Measurements from ENCODE around the gene MMP24OS.
A peak's percentile ranks its signal among the peaks of the same experiment; 100 is the strongest.

MMP24OS gene

DNA sequence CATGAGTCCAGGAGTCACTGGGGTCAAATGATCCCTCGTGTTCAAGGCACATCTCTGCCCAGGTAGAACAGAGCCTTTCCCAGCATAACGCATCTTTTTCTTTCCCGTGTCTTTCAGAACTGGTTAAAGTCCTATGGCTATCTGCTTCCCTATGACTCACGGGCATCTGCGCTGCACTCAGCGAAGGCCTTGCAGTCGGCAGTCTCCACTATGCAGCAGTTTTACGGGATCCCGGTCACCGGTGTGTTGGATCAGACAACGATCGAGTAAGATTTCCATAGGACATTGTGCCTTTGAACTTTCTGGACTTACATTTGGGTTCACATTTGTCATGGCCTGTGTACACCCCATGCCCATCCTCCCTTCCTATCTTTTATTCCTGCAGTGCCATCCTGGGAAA is 31.2 kb downstream of the MMP24OS start:
- Mint-ChIP-seq H3K9me3 (no peaks in the 10 kb centered on the region), H3K4me3 (no peak overlapping the region), H3K36me3 (ENCODE audit: low read depth) (no peaks in the 10 kb centered on the region), H3K4me1 (ENCODE audit: low read depth) (peaks cover 11% of the 10 kb centered on the region), H3K27ac (no peak overlapping the region), H3K27me3 (no peaks in the 10 kb centered on the region)
- intact Hi-C loops (cut with micrococcal nuclease), result no loop called here

DNA sequence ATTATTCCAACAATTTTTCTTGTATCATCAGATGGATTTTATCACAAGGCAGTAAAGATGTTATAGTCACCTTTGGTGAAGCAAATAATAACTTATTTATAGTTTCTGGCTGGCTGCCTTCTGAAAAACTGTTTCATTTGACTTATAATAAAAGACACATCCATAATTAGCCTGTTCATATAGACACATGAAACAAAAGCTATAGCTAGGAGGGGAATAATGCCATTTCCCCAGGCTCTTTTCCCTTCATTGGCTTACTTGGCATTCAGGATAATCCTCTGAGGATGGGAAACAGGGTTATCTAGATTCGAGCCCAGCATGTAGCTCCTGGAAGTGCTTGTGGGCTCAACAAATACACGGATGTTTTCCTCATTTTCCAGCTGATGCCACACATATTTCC is 33.9 kb downstream of the MMP24OS start:
- H3K36me3 Mint-ChIP-seq (ENCODE audit: low read depth), result no peaks in the 10 kb centered on the region
- H3K4me3 Mint-ChIP-seq, result no peak overlapping the region
- intact Hi-C loops (cut with micrococcal nuclease), result no loop called here

DNA sequence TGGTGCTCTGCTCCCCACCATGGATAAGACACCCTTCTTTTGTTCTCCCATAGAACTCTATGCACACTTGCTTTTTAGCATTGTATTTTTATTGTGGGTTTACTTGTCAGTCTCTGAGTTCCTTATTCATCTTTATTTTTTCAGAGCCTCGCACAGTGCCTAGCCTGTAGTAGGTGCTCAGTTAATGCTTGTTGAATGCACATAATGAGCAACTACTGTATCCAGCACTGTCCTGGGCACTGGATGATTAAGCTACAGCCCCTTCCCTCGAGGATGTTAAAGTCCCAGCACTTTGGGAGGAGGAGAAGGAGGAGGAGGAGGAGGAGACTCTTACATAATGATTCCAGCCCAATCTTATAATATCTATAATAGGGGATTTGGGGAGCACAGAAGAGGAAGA is 34.6 kb downstream of the MMP24OS start:
- no peaks in the 10 kb centered on the region for H3K9me3 Mint-ChIP-seq
- no peak overlapping the region for H3K4me3 Mint-ChIP-seq
- peaks cover 18% of the 10 kb centered on the region for H3K4me1 Mint-ChIP-seq (ENCODE audit: low read depth)
- intact Hi-C loops (cut with micrococcal nuclease), result no loop called here
- H3K27me3 Mint-ChIP-seq, result no peaks in the 10 kb centered on the region
- no peaks in the 10 kb centered on the region for H3K36me3 Mint-ChIP-seq (ENCODE audit: low read depth)
- H3K27ac Mint-ChIP-seq, result no peak overlapping the region

More for the DNA sequence above, 33.9 kb downstream of the MMP24OS start:
- Mint-ChIP-seq H3K27ac (no peak overlapping the region), H3K9me3 (no peaks in the 10 kb centered on the region), H3K4me1 (ENCODE audit: low read depth) (peaks cover 11% of the 10 kb centered on the region), H3K27me3 (no peaks in the 10 kb centered on the region)

DNA sequence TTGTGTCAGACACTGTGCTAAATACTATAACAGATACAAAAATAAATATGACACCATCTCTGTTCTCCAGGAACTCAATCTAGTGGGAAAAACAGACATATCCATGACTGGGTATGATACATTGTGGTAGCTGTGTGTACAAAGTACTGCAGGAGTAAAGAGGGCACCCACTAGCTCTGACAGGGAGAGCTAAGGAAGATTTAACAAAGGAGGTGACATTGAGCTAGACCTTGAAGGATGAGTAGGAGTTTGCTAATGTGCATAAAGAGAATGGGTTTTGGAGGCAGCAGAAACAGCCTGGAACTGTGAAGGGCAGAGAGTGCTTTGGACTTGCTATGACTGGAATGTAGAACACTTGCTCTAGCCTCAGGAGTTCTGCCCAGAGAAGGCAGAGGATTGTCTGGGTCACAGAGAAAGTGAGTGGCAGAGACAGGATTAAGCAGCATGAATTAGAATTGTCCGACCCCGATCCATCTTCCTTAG is 37.1 kb downstream of the MMP24OS start:
- no peaks in the 10 kb centered on the region for H3K27me3 Mint-ChIP-seq
- H3K36me3 Mint-ChIP-seq (ENCODE audit: low read depth), result peaks cover 16% of the 10 kb centered on the region
- peaks cover 23% of the 10 kb centered on the region for H3K4me1 Mint-ChIP-seq (ENCODE audit: low read depth)
- H3K27ac Mint-ChIP-seq, result no peak overlapping the region
- H3K9me3 Mint-ChIP-seq, result no peaks in the 10 kb centered on the region
- no peak overlapping the region for H3K4me3 Mint-ChIP-seq
- intact Hi-C loops (cut with micrococcal nuclease), result no loop called here

DNA sequence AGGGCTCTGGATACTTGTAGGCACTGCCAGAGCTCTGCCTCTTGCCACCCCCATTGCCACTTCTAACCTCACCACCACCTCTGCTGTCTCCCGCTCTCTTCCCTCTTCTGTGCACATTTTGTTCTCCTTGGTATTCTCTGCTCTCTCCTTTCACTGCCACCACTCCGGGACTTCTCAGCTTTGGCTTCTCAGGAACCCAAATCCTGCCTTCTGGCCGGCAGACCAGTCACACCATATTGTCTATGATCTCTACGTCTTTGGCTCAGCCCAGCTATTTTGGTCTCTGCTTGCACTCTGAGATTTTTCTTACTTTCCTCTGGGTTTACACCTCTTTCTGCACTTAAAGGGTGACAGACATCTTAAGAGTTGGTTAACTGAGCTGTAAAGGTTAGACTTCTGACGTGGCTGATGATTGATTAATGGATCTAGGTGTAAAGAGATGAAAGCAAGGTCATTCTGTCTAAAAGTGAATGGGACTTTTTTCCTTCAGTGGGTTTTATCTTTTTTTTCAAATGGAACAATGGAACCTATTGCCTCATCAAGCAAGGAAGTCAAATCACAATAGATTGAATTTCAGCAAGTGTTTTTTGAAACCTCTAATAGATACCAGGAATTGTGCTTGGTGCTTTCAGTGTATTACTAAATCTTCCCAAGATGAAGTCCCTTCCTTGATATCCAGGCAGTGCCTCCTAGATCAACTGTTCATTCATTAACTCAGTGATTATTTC is 37.7 kb downstream of the MMP24OS start:
- Mint-ChIP-seq H3K4me1 (ENCODE audit: low read depth) (peaks cover 23% of the 10 kb centered on the region), H3K27me3 (no peaks in the 10 kb centered on the region), H3K9me3 (no peaks in the 10 kb centered on the region), H3K4me3 (no peak overlapping the region), H3K36me3 (ENCODE audit: low read depth) (peaks cover 22% of the 10 kb centered on the region), H3K27ac (no peak overlapping the region)
- intact Hi-C loops (cut with micrococcal nuclease), result no loop called here

DNA sequence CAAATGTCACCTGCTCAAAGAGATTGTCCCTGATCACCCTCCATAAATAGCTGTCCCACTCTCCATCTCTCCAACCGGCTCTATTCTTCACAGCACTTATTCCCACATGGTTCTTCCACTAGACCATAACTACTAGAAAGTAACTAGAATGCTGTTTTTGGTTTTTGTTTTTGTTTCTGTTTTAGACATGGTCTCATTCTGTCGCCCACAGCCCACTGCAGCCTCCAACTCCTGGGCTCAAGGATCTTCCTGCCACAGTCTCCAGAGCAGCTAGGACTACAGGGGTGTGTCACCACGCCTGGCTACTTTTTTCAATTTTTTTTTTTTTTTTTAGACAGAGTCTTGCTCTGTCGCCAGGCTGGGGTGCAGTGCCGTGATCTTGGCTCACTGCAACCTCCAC is 39.2 kb downstream of the MMP24OS start:
- intact Hi-C loops (cut with micrococcal nuclease), result no loop called here
- Mint-ChIP-seq H3K4me1 (ENCODE audit: low read depth) (peaks cover 23% of the 10 kb centered on the region), H3K4me3 (no peak overlapping the region), H3K27ac (no peak overlapping the region), H3K27me3 (no peaks in the 10 kb centered on the region), H3K9me3 (no peaks in the 10 kb centered on the region), H3K36me3 (ENCODE audit: low read depth) (peaks cover 33% of the 10 kb centered on the region)

DNA sequence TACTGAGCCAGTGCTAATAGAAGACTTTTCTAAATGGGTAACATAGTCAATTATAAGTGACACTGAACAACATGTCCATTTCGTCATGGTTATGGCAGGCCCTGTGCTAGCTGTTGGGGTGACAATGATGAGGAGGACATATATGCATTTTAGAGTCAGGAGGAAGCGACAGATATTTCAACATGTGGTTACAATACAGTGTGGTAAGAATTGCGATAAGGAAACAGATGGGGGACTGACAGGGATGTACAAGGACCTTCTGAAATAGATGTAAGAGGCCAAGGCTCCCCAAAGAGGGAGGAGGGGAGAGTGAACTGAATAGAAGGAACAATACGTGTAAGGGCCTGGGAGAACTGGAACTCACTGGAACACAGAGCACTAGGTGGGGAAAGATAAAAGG is 39.8 kb downstream of the MMP24OS start:
- H3K9me3 Mint-ChIP-seq, result no peaks in the 10 kb centered on the region
- H3K36me3 Mint-ChIP-seq (ENCODE audit: low read depth), result peaks cover 34% of the 10 kb centered on the region
- H3K4me3 Mint-ChIP-seq, result no peak overlapping the region
- peaks cover 23% of the 10 kb centered on the region for H3K4me1 Mint-ChIP-seq (ENCODE audit: low read depth)
- intact Hi-C loops (cut with micrococcal nuclease), result no loop called here
- no peaks in the 10 kb centered on the region for H3K27me3 Mint-ChIP-seq
- H3K27ac Mint-ChIP-seq, result no peak overlapping the region

DNA sequence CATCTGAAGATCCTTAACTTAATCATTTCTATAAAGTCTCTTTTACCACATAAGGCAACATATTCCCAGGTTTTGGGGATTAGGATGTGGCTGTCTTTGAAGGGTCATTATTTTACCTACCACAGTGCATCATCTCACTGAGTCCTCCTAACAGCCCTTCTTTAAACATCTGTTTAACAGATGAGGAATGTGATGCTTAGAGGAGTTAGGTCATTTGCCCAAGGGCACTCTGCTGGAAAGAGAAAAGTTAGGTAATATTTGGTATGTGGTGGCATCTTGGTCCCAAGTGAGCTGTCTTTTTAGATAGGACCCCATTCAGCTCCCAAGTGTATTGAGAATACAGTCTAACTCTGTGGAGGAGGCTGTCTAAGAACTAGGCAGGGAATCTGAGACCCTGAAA is 40.4 kb downstream of the MMP24OS start:
- H3K4me3 Mint-ChIP-seq, result no peak overlapping the region
- no peaks in the 10 kb centered on the region for H3K27me3 Mint-ChIP-seq
- H3K36me3 Mint-ChIP-seq (ENCODE audit: low read depth), result peaks cover 36% of the 10 kb centered on the region
- no peaks in the 10 kb centered on the region for H3K9me3 Mint-ChIP-seq
- no peak overlapping the region for H3K27ac Mint-ChIP-seq
- peaks cover 23% of the 10 kb centered on the region for H3K4me1 Mint-ChIP-seq (ENCODE audit: low read depth)
- intact Hi-C loops (cut with micrococcal nuclease), result no loop called here

DNA sequence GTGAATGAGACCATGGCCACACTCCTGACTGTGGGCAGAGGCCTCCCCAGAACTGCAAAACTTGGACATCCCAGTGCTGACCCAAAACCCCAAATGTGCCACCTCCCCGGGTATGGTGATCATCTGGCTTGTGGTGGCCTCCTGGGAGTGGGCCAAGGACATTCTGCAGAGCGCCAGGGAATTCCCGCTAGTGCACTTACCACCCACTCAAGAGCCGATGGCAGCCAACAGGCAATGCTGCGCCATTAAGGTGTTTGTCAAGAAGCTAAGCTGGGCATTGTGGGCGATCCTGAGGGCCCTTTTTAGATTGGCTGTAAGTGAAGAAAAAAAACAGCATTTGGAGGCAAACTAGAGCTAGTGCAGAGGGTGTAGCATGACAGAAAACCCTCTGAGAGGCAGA is 42.0 kb downstream of the MMP24OS start:
- Mint-ChIP-seq H3K9me3 (no peaks in the 10 kb centered on the region), H3K4me1 (ENCODE audit: low read depth) (peaks cover 23% of the 10 kb centered on the region), H3K27me3 (no peaks in the 10 kb centered on the region), H3K36me3 (ENCODE audit: low read depth) (peaks cover 46% of the 10 kb centered on the region), H3K27ac (no peak overlapping the region), H3K4me3 (no peak overlapping the region)
- intact Hi-C loops (cut with micrococcal nuclease), result no loop called here

DNA sequence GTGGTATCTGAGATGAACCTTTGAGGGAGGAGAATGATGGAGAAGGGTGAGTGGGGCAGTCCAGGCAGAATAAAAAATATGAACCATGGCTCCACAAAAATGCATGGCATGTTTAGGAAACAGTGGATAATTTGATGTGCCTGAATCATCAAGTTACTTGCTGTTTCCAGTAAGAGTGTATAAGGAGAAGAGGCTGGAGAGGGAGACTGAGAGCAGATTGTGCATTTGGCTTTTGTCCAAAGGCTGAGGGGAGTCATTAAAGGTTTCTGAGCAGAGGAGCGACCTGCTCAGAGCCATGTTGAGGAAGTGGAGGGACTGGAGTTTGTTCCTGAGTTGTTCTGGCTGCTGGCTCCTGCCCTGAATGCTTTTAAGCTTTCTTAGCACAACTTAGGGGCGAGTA is 45.3 kb downstream of the MMP24OS start:
- Mint-ChIP-seq H3K4me1 (ENCODE audit: low read depth) (no peaks in the 10 kb centered on the region), H3K4me3 (no peak overlapping the region), H3K27ac (no peak overlapping the region)

DNA sequence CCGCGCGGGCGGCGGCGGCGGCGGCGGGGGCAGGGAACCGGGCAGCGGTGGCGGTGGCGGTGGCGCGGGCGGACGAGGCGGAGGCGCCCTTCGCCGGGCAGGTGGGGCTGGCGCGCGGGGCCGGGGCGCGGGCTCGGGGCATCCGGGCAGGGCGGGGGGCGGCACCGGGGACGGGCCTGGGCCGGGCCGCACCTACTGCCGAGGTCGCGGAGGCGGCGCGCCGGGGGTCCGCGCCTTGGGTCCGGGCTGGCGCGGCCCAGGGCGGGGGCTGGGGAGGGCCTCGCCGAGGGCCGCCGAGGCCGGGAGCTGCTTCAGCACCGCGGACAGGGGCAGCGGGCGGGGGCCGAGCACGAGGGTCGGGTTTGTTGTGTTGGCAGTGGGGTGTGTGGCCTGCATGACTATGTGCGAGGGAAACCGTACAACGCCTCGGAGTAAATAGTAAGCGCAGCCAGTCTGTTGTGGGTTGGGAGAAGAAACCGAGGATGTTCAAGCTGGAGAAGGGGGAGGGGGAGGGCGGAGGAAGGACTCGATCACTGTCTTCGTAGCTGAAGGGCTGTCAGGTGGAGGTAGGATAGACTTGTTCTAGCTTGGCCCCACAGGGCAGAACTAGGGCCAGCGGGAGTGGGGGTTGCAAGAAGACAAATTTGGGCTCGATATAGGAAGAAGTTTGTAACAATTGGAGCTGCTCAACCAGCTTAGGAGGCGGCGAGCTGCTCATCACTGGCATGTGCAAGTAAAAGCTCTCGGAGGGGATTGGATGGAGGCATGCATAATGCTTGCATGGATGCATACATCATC is 50.8 kb downstream of the MMP24OS start:
- peaks cover 49% of the 10 kb centered on the region for H3K27me3 Mint-ChIP-seq
- H3K27ac Mint-ChIP-seq, result no peak overlapping the region
- H3K4me3 Mint-ChIP-seq, result peak overlapping the region; percentile 61
- H3K9me3 Mint-ChIP-seq, result no peaks in the 10 kb centered on the region
- H3K36me3 Mint-ChIP-seq (ENCODE audit: low read depth), result peaks cover 18% of the 10 kb centered on the region
- intact Hi-C loops (cut with micrococcal nuclease), result no loop called here
- peaks cover 19% of the 10 kb centered on the region for H3K4me1 Mint-ChIP-seq (ENCODE audit: low read depth)

More for the DNA sequence above, 45.3 kb downstream of the MMP24OS start:
- Mint-ChIP-seq H3K9me3 (no peaks in the 10 kb centered on the region), H3K36me3 (ENCODE audit: low read depth) (peaks cover 50% of the 10 kb centered on the region), H3K27me3 (peaks cover 18% of the 10 kb centered on the region)
- intact Hi-C loops (cut with micrococcal nuclease), result no loop called here
